ENCODE results near the gene SLC7A4.

DNA sequence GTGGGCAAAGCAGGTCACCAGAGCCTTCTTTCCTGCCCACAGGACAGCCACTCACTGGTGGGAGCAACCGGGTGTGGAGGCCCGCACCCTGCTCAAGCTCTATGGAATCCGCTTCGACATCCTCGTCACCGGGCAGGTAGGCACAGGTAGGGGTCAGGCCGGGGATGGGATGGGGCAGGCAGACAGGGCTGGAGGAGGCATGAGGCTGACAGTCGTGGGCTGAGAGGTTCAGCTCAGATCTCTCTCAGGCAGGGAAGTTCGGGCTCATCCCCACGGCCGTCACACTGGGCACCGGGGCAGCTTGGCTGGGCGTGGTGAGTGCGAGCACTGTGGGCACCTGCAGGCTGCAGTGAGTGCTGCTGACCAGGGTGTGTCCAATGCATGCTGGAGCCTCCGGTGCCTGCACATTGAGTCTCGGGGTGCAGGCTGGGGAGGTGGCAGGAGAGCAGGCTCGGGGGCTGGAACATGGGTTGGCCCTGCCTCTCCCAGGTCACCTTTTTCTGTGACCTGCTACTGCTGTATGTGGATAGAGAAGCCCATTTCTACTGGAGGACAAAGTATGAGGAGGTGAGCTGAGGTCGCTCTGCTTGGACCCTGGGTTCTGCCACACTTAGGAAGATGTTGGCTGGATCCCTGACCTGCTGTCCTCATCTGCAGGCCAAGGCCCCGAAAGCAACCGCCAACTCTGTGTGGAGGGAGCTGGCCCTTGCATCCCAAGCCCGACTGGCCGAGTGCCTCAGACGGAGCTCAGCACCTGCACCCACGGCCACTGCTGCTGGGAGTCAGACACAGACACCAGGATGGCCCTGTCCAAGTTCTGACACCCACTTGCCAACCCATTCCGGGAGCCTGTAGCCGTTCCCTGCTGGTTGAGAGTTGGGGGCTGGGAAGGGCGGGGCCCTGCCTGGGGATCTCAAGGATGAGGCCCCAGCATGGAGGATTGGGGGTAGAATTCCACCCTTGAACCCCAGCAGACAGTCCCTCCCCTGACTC lies 6.3 kb downstream of the SLC7A4 start:
- TF ChIP-seq CREB1 (IDR thresholded peaks at IDR 0.05; ENCODE audit: low read depth) (no peak), ZNF274 (IDR thresholded peaks at IDR 0.05; ENCODE audit: insufficient read depth, insufficient read length) (no peak), SUPT20H (IDR thresholded peaks at IDR 0.05; ENCODE audit: borderline replicate concordance, control insufficient read depth, low read depth, low read length) (no peak), POLR2AphosphoS5 (IDR thresholded peaks at IDR 0.05; ENCODE audit: low read length) (no peak), SREBF2 (IDR thresholded peaks at IDR 0.05; ENCODE audit: low read length) (no peak), POLR2A (IDR thresholded peaks at IDR 0.05; ENCODE audit: low read depth, low read length) (no peak), SMC3 (IDR thresholded peaks at IDR 0.05; ENCODE audit: borderline replicate concordance, low read length) (no peak)

Data from GM12878 (cell line).